Right atrium auricular region (tissue), 2 donors: ENCODE measurements around the gene MAN1C1. TPM values are rescaled to one million over a fixed set of nuclear protein-coding genes. Genes with fewer than 3 reads are reported as not detected.
"Not testable (repeated sequence)": the region's sequence is repeated elsewhere in the genome, so short reads cannot be mapped to it uniquely, and the experiment has no call there.

ENCODE experiments used
- DNase-seq: peaks from one replicate; pipeline ENCODE4 v3.0.0-alpha.2; 2019; ENCODE audit warnings: low spot score
- H3K27ac ChIP-seq, 2 donors: fragments of 200-600 bp; sonication (generic); 1 replicate in 1 of 2; 2 replicates in 1 of 2; pipeline ENCODE4 v1.5.1; 2016 to 2019
- H3K27me3 ChIP-seq, 2 donors: fragments of 200-600 bp; sonication (generic); one replicate each; pipeline versions ENCODE4 v1.5.1 to v1.6.0; 2017 to 2019
- H3K36me3 ChIP-seq: fragments of 200-600 bp; sonication (generic); one replicate; pipeline ENCODE4 v1.5.1; 2016
- H3K4me1 ChIP-seq, 2 donors: fragments of 200-600 bp; sonication (generic); one replicate each; pipeline versions ENCODE4 v1.5.1 to v1.6.0; 2017 to 2019
- H3K4me3 ChIP-seq, 2 donors: fragments of 200-600 bp; sonication (generic); 1 replicate in 1 of 2; 2 replicates in 1 of 2; pipeline ENCODE4 v1.5.1; 2017 to 2019; ENCODE audit warnings: mild to moderate bottlenecking in 1 of 2, moderate library complexity in 1 of 2
- H3K9me3 ChIP-seq, 2 donors: fragments of 200-600 bp; sonication (generic); one replicate each; pipeline ENCODE4 v1.5.1; 2019
- total RNA-seq, 2 donors: library from RNA; depleted of rRNA; stranded (reverse); fragments of >200 nt; gene quantifications; one replicate each; pipeline ENCODE4 v1.1.0, GENCODE V29; 2016
- TF ChIP-seq, protein P1 (sequence below), 2 donors: fragments of 200-600 bp; sonication (generic); IDR thresholded peaks; one replicate each; pipeline ENCODE4 v1.5.1; 2019; ENCODE audit warnings: antibody characterized with exemption in 2 of 2

The MAN1C1 gene
- total RNA-seq, 2 donors from 2014 or later: 9.4 to 13.6 TPM

GRCh38 chr1:25634066-25634465 lies 17.5 kb downstream of the MAN1C1 start:
- Histone ChIP-seq H3K9me3 (peaks cover 0 to 6% of the 10 kb centered on the region in 2 donors), H3K36me3 (no peaks in the 10 kb centered on the region), H3K27me3 (no peaks in the 10 kb centered on the region), H3K4me1 (peaks cover 0 to 17% of the 10 kb centered on the region in 2 donors), H3K4me3 (no peak overlapping the region), H3K27ac (no peak overlapping the region)
- DNase-seq: no peak
- TF ChIP-seq, protein P1, sequence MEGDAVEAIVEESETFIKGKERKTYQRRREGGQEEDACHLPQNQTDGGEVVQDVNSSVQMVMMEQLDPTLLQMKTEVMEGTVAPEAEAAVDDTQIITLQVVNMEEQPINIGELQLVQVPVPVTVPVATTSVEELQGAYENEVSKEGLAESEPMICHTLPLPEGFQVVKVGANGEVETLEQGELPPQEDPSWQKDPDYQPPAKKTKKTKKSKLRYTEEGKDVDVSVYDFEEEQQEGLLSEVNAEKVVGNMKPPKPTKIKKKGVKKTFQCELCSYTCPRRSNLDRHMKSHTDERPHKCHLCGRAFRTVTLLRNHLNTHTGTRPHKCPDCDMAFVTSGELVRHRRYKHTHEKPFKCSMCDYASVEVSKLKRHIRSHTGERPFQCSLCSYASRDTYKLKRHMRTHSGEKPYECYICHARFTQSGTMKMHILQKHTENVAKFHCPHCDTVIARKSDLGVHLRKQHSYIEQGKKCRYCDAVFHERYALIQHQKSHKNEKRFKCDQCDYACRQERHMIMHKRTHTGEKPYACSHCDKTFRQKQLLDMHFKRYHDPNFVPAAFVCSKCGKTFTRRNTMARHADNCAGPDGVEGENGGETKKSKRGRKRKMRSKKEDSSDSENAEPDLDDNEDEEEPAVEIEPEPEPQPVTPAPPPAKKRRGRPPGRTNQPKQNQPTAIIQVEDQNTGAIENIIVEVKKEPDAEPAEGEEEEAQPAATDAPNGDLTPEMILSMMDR (IDR thresholded peaks at IDR 0.05): no peak

GRCh38 chr1:25634896-25635295 lies 18.3 kb downstream of the MAN1C1 start:
- Histone ChIP-seq H3K9me3 (peaks cover 0 to 6% of the 10 kb centered on the region in 2 donors), H3K36me3 (no peaks in the 10 kb centered on the region), H3K27me3 (no peaks in the 10 kb centered on the region), H3K27ac (no peak overlapping the region), H3K4me3 (no peak overlapping the region), H3K4me1 (peaks cover 0 to 17% of the 10 kb centered on the region in 2 donors)
- no peak for DNase-seq
- TF ChIP-seq, protein P1 (IDR thresholded peaks at IDR 0.05): no peak

DNA sequence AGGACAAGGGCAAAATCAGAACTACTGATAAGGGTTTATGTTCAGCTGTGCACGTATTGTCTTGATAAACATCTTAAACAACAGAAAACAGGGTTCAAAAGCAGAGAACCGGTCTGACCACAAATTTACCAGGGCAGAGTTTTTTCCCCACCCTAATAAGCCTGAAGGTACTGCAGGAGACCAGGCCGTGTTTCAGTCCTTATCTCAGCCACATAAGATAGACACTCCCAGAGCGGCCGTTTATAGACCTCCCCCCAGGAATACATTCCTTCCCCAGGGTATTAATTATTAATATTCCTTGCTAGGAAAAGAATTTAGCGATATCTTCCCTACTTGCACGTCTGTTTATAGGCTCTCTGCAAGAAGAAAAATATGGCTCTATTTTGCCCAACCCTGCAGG lies 19.6 kb downstream of the MAN1C1 start:
- not testable (repeated sequence) for H3K27ac ChIP-seq, H3K4me3 ChIP-seq, H3K9me3 ChIP-seq, H3K36me3 ChIP-seq, H3K27me3 ChIP-seq, DNase-seq
- peaks cover 0 to 13% of the 10 kb centered on the region in 2 donors for H3K4me1 ChIP-seq

DNA sequence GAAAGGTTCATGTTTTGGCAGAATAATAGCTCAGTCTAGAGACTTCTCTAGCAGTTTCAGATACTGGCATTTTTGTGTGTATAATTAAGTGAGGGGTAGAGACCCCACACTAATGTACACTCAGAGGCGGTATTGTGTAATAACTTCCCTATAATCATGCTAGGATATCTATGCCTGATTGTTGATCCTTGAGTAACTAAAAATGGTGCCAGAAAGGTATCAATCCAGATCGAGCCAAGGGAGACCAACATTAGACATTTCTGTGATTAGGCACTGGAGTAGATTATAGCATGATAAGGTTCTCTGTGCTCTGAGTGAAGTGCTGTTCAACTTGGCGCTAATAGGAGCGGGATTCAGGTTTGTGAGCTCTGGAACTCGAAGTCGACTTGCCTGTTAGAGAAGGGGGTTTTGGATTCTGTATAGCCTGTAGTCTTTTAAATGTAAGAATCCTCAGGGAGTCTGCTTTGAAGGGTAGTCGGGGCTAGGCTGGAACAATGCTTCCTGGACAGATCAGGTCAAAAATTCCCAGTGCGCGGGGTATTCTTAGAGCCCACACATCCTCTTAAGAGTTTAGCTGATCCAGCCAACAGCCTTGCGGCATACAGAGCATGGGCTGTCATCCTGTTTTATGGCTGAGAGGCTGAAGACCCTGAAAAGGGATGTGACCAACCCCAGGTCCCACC lies 24.2 kb downstream of the MAN1C1 start:
- H3K27me3 ChIP-seq: no peaks in the 10 kb centered on the region
- peaks cover 0 to 6% of the 10 kb centered on the region in 2 donors for H3K9me3 ChIP-seq
- peaks cover 0 to 21% of the 10 kb centered on the region in 2 donors for H3K4me1 ChIP-seq
- DNase-seq: no peak
- no peak overlapping the region for H3K4me3 ChIP-seq
- TF ChIP-seq, protein P1 (IDR thresholded peaks at IDR 0.05): no peak
- peak overlapping the region in 1 of 2 donors; percentile 11 for H3K27ac ChIP-seq
- no peaks in the 10 kb centered on the region for H3K36me3 ChIP-seq

DNA sequence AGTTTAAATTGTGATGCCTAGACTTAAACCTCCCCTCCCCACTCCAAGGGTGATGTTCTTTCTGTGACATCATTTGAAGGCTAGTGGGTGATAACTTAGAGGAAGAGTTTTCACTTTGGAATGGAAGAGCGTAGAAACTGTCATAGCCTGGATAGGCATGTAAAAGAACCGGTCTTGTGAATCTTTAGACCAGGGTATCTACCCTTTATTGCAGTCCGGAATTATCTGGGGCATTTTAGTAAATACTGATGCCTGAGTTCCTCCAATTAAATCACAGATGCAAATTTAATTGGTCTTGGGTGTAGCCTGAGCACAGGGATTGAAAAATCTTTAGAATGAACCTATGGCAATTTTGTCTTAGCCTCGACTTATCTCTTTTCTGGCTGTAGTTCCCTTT lies 24.7 kb downstream of the MAN1C1 start:
- Histone ChIP-seq H3K4me1 (peaks cover 0 to 21% of the 10 kb centered on the region in 2 donors), H3K27me3 (no peaks in the 10 kb centered on the region), H3K4me3 (no peak overlapping the region), H3K9me3 (peaks cover 0 to 2% of the 10 kb centered on the region in 2 donors), H3K27ac (peak overlapping the region in 1 of 2 donors; percentile 11), H3K36me3 (no peaks in the 10 kb centered on the region)
- DNase-seq: no peak
- TF ChIP-seq, protein P1 (IDR thresholded peaks at IDR 0.05): no peak

GRCh38 chr1:25641931-25642573 lies 25.5 kb downstream of the MAN1C1 start:
- TF ChIP-seq, protein P1 (IDR thresholded peaks at IDR 0.05): no peak
- peak overlapping the region in 1 of 2 donors; percentile 0 for H3K4me3 ChIP-seq
- peaks cover 0 to 23% of the 10 kb centered on the region in 2 donors for H3K4me1 ChIP-seq
- peak overlapping the region in 1 of 2 donors; percentile 11 for H3K27ac ChIP-seq
- H3K9me3 ChIP-seq: no peaks in the 10 kb centered on the region
- no peaks in the 10 kb centered on the region for H3K27me3 ChIP-seq
- no peaks in the 10 kb centered on the region for H3K36me3 ChIP-seq
- DNase-seq: no peak
